C4-2B (cell line): ENCODE data around the gene SYTL3.

Experiments
- CTCF ChIP-seq: fragments of 450-650 bp; conservative IDR thresholded peaks from 2 replicates; pipeline ENCODE4 v1.5.1; 2017; ENCODE audit warnings: mild to moderate bottlenecking
- ZFX ChIP-seq: fragments of 450-650 bp; IDR thresholded peaks from 2 replicates; pipeline ENCODE4 v1.6.1; 2017

GRCh38 chr6:158780988-158781691 is 131.3 kb downstream of the SYTL3 start:
- TF ChIP-seq CTCF = no peak
- TF ChIP-seq ZFX = no peak
